ENCODE measurements around the gene ADRA1B.
A peak's percentile ranks its signal among the peaks of the same experiment; 100 is the strongest.

The ADRA1B gene

GRCh38 chr5:159915904-159916840 is at the start of gene ADRA1B:
TSS of gene ADRA1B (plus strand) at chr5:159916482. CDS start at chr5:159916906, 424 bp downstream.
- DNase-seq = peak; percentile 31 to 67

- DNase-seq = no peak
These were observed 42.6 kb upstream of the ADRA1B start for GRCh38 chr5:159873680-159874079.

- no peak for DNase-seq
These were observed 42.0 kb upstream of the ADRA1B start for GRCh38 chr5:159874263-159874662.

GRCh38 chr5:159877016-159877415 is 39.3 kb upstream of the ADRA1B start:
- no peak for DNase-seq

GRCh38 chr5:159877894-159878448 is 38.3 kb upstream of the ADRA1B start:
- DNase-seq = no peak

- DNase-seq = no peak
These were observed 37.3 kb upstream of the ADRA1B start for GRCh38 chr5:159878988-159879471.

- DNase-seq = no peak
These were observed 35.6 kb upstream of the ADRA1B start for GRCh38 chr5:159880676-159881075.

GRCh38 chr5:159881967-159882366 is 34.3 kb upstream of the ADRA1B start:
- DNase-seq = no peak

- DNase-seq = no peak
These were observed 32.7 kb upstream of the ADRA1B start for GRCh38 chr5:159883522-159883950.

- DNase-seq = no peak
These were observed 31.2 kb upstream of the ADRA1B start for GRCh38 chr5:159884917-159885620.

GRCh38 chr5:159886296-159886695 is 30.0 kb upstream of the ADRA1B start:
- no peak for DNase-seq

- no peak for DNase-seq
These were observed 29.2 kb upstream of the ADRA1B start for GRCh38 chr5:159887050-159887449.

- DNase-seq = no peak
These were observed 27.4 kb upstream of the ADRA1B start for GRCh38 chr5:159888860-159889259.

GRCh38 chr5:159890141-159890540 is 26.1 kb upstream of the ADRA1B start:
- no peak for DNase-seq

GRCh38 chr5:159891371-159891770 is 24.9 kb upstream of the ADRA1B start:
- DNase-seq = no peak

GRCh38 chr5:159893040-159893695 is 23.1 kb upstream of the ADRA1B start:
- no peak for DNase-seq

- no peak for DNase-seq
These were observed 22.0 kb upstream of the ADRA1B start for GRCh38 chr5:159894149-159894720.

- no peak for DNase-seq
These were observed 18.4 kb upstream of the ADRA1B start for GRCh38 chr5:159897786-159898393.

- no peak for DNase-seq
These were observed 16.9 kb upstream of the ADRA1B start for GRCh38 chr5:159899067-159900049.

- DNase-seq = no peak
These were observed 15.0 kb upstream of the ADRA1B start for GRCh38 chr5:159901308-159901707.

- DNase-seq = no peak
These were observed 14.5 kb upstream of the ADRA1B start for GRCh38 chr5:159901772-159902171.
